22Rv1 (cell line): ENCODE results near the gene BDH1.
"Not testable (repeated sequence)": the region's sequence is repeated elsewhere in the genome, so short reads cannot be mapped to it uniquely, and the experiment has no call there.

Source experiments
- H3K27ac ChIP-seq: fragments of 450-650 bp; 2 replicates; pipeline ENCODE4 v1.5.1; 2017
- CTCF ChIP-seq: fragments of 450-650 bp; IDR thresholded peaks from 2 replicates; pipeline ENCODE4 v1.5.1; 2017; ENCODE audit warnings: mild to moderate bottlenecking
- ZFX ChIP-seq: fragments of 450-650 bp; IDR thresholded peaks from 2 replicates; pipeline ENCODE4 v1.6.1; 2017; ENCODE audit warnings: antibody characterized with exemption, borderline replicate concordance

Gene BDH1

GRCh38 chr3:197520311-197521276 is 35.2 kb downstream of the BDH1 start:
- TF ChIP-seq ZFX (no peak), CTCF (no peak)
- peak overlapping the region; percentile 82 for H3K27ac ChIP-seq

GRCh38 chr3:197519801-197520211 is 36.0 kb downstream of the BDH1 start:
- no peak for TF ChIP-seq ZFX
- TF ChIP-seq CTCF = no peak
- H3K27ac ChIP-seq = peak overlapping the region; percentile 82

- H3K27ac ChIP-seq = peak overlapping the region; percentile 82; the same call in 1 of the 2 replicates
- no peak for TF ChIP-seq CTCF
Observed at GRCh38 chr3:197518881-197519421, 36.8 kb downstream of the BDH1 start.

GRCh38 chr3:197517922-197518683 is 37.7 kb downstream of the BDH1 start:
- not testable (repeated sequence) for H3K27ac ChIP-seq

- not testable (repeated sequence) for H3K27ac ChIP-seq
Observed at GRCh38 chr3:197516890-197517606, 38.7 kb downstream of the BDH1 start.

GRCh38 chr3:197516517-197516889 is 39.3 kb downstream of the BDH1 start:
- TF ChIP-seq ZFX (no peak), CTCF (no peak)
- no peak overlapping the region for H3K27ac ChIP-seq

- H3K27ac ChIP-seq = no peak overlapping the region
- TF ChIP-seq CTCF (no peak), ZFX (no peak)
Observed at GRCh38 chr3:197514786-197515355, 40.9 kb downstream of the BDH1 start.
